ENCODE measurements around the gene FMN1. TPM values are rescaled to one million over a fixed set of nuclear protein-coding genes. Genes with fewer than 3 reads are reported as not detected.

The FMN1 gene
- total and polyA plus RNA-seq, 2 experiments from 2014 or later = 0.93 to 2.2 TPM

- Histone ChIP-seq H3K27ac (no peak overlapping the region), H3K36me3 (ENCODE audit: low read depth) (no peaks in the 10 kb centered on the region), H2AFZ (no peak overlapping the region), H3K4me2 (ENCODE audit: unreplicated experiment) (no peak overlapping the region), H3K27me3 (replicated peaks; ENCODE audit: insufficient read depth) (no peaks in the 10 kb centered on the region), H3K4me1 (ENCODE audit: insufficient read depth) (peaks cover 13% of the 10 kb centered on the region), H4K20me1 (ENCODE audit: insufficient read depth) (no peaks in the 10 kb centered on the region), H3K9ac (no peak overlapping the region), H3K9me3 (ENCODE audit: low read depth) (no peaks in the 10 kb centered on the region), H3K4me3 (no peak overlapping the region), H3K79me2 (ENCODE audit: insufficient read depth) (no peaks in the 10 kb centered on the region), H3F3A (ENCODE audit: insufficient read depth) (peaks cover 4% of the 10 kb centered on the region; the same call in 1 of the 2 replicates), H3K9me2 (ENCODE audit: insufficient read depth) (no peaks in the 10 kb centered on the region)
- TF ChIP-seq EZH2 (IDR thresholded peaks at IDR 0.05; ENCODE audit: insufficient read depth, poor library complexity, severe bottlenecking) = no peak
- no peak for TF ChIP-seq EZH2phosphoT487 (IDR thresholded peaks at IDR 0.05; ENCODE audit: insufficient read depth, low read depth)
- WGBS, 2 experiments (ENCODE audit: low coverage in 1 of 2, low lambda C conversion rate in 2 of 2, missing lambda C conversion rate in 2 of 2) = 64 to 67% methylated on average over 4 of the region's 4 CpGs
- in situ Hi-C loops (cut with MboI) = loop anchor here (5.0 kb wide), 2 partner anchors 143 to 343 kb away; no protein-coding TSS in a partner anchor
- DNase-seq = no peak
Measured at GRCh38 chr15:32990071-32990470, 204.4 kb downstream of the FMN1 start.

GRCh38 chr15:32987067-32987466 is 207.4 kb downstream of the FMN1 start:
- Histone ChIP-seq H3K36me3 (ENCODE audit: low read depth) (no peaks in the 10 kb centered on the region), H3K4me2 (ENCODE audit: unreplicated experiment) (no peak overlapping the region), H2AFZ (no peak overlapping the region), H3K9ac (no peak overlapping the region), H3F3A (ENCODE audit: insufficient read depth) (0 out of 2 replicates have a peak, but pooled peaks cover under 1% of the 10 kb centered on the region), H4K20me1 (ENCODE audit: insufficient read depth) (no peaks in the 10 kb centered on the region), H3K27ac (no peak overlapping the region), H3K4me3 (no peak overlapping the region), H3K4me1 (ENCODE audit: insufficient read depth) (peaks cover 1% of the 10 kb centered on the region; the same call in 1 of the 2 replicates), H3K9me2 (ENCODE audit: insufficient read depth) (no peaks in the 10 kb centered on the region), H3K79me2 (ENCODE audit: insufficient read depth) (no peaks in the 10 kb centered on the region), H3K9me3 (ENCODE audit: low read depth) (no peaks in the 10 kb centered on the region), H3K27me3 (replicated peaks; ENCODE audit: insufficient read depth) (no peaks in the 10 kb centered on the region)
- TF ChIP-seq EZH2 (IDR thresholded peaks at IDR 0.05; ENCODE audit: insufficient read depth, poor library complexity, severe bottlenecking) (no peak), EZH2phosphoT487 (IDR thresholded peaks at IDR 0.05; ENCODE audit: insufficient read depth, low read depth) (no peak)
- 77 to 83% methylated on average over 4 of the region's 4 CpGs for WGBS, 2 experiments (ENCODE audit: low coverage in 1 of 2, low lambda C conversion rate in 2 of 2, missing lambda C conversion rate in 2 of 2)
- no peak for DNase-seq
- in situ Hi-C loops (cut with MboI) = no loop called here

DNA sequence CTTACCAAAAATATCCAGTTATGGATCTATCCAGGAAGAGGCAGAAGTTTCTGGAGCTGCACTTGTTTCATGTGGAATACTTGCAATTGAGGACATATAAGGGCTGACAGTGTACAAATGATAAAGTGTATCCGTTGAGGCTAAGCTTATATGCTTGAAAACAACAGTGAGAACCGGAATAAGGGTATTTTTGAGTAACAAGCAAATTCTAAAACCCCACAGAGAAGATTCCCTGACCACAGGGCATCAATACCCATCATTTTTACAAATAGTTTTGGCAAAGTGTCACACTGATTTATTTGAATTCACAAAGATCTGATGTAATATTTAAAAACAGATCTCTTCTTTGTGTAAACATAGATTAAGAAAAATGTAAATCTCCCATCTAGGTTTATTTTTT is 208.4 kb downstream of the FMN1 start:
- in situ Hi-C loops (cut with MboI) = no loop called here
- Histone ChIP-seq H3K36me3 (ENCODE audit: low read depth) (no peaks in the 10 kb centered on the region), H3K4me3 (no peak overlapping the region), H3K9me2 (ENCODE audit: insufficient read depth) (no peaks in the 10 kb centered on the region), H3K9me3 (ENCODE audit: low read depth) (no peaks in the 10 kb centered on the region), H3K9ac (no peak overlapping the region), H3K4me1 (ENCODE audit: insufficient read depth) (peaks cover 9% of the 10 kb centered on the region), H3K79me2 (ENCODE audit: insufficient read depth) (no peaks in the 10 kb centered on the region), H3F3A (ENCODE audit: insufficient read depth) (0 out of 2 replicates have a peak, but pooled peaks cover 6% of the 10 kb centered on the region), H3K4me2 (ENCODE audit: unreplicated experiment) (no peak overlapping the region), H3K27ac (no peak overlapping the region), H4K20me1 (ENCODE audit: insufficient read depth) (no peaks in the 10 kb centered on the region), H3K27me3 (replicated peaks; ENCODE audit: insufficient read depth) (no peaks in the 10 kb centered on the region), H2AFZ (no peak overlapping the region)
- DNase-seq = no peak
- 93% methylated on average over 2 of the region's 2 CpGs for WGBS, 2 experiments (ENCODE audit: low coverage in 1 of 2, low lambda C conversion rate in 2 of 2, missing lambda C conversion rate in 2 of 2)
- no peak for TF ChIP-seq EZH2 (IDR thresholded peaks at IDR 0.05; ENCODE audit: insufficient read depth, poor library complexity, severe bottlenecking)
- no peak for TF ChIP-seq EZH2phosphoT487 (IDR thresholded peaks at IDR 0.05; ENCODE audit: insufficient read depth, low read depth)

GRCh38 chr15:32983679-32984078 is 210.8 kb downstream of the FMN1 start:
- Histone ChIP-seq H2AFZ (no peak overlapping the region), H3K4me3 (no peak overlapping the region), H3K9me3 (ENCODE audit: low read depth) (no peaks in the 10 kb centered on the region), H3K27ac (no peak overlapping the region), H3K79me2 (ENCODE audit: insufficient read depth) (no peaks in the 10 kb centered on the region), H3K4me2 (ENCODE audit: unreplicated experiment) (no peak overlapping the region), H3K9me2 (ENCODE audit: insufficient read depth) (no peaks in the 10 kb centered on the region), H3F3A (ENCODE audit: insufficient read depth) (peaks cover 27% of the 10 kb centered on the region), H3K27me3 (replicated peaks; ENCODE audit: insufficient read depth) (no peaks in the 10 kb centered on the region), H3K4me1 (ENCODE audit: insufficient read depth) (peaks cover 31% of the 10 kb centered on the region), H4K20me1 (ENCODE audit: insufficient read depth) (no peaks in the 10 kb centered on the region), H3K36me3 (ENCODE audit: low read depth) (no peaks in the 10 kb centered on the region), H3K9ac (no peak overlapping the region)
- WGBS, 2 experiments (ENCODE audit: low coverage in 1 of 2, low lambda C conversion rate in 2 of 2, missing lambda C conversion rate in 2 of 2) = 90 to 93% methylated on average over 7 of the region's 7 CpGs
- DNase-seq = no peak
- in situ Hi-C loops (cut with MboI) = no loop called here
- TF ChIP-seq EZH2phosphoT487 (IDR thresholded peaks at IDR 0.05; ENCODE audit: insufficient read depth, low read depth) (no peak), EZH2 (IDR thresholded peaks at IDR 0.05; ENCODE audit: insufficient read depth, poor library complexity, severe bottlenecking) (no peak)

DNA sequence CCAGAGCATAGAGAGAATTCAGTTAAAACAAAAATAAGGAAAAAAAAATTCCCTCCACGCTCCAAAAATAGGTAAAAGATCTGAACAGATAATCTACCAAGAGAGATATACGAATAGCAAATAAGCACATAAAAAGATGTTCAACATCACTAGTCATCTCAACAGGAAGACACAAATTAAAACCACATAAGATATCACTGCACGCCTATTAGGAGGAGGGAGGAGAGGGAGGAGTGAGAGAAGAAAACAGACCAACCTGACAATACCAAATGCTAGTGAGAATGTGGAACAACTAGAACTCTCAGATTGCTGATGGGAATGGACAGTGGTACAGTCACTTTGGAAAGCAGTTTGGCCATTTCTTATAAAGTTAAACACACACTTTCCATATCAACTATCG is 212.5 kb downstream of the FMN1 start:
- no peak for DNase-seq
- in situ Hi-C loops (cut with MboI) = no loop called here

More for the DNA sequence above, 212.5 kb downstream of the FMN1 start:
- no peaks in the 10 kb centered on the region for H4K20me1 ChIP-seq (ENCODE audit: insufficient read depth)
- TF ChIP-seq EZH2 (IDR thresholded peaks at IDR 0.05; ENCODE audit: insufficient read depth, poor library complexity, severe bottlenecking) (no peak), EZH2phosphoT487 (IDR thresholded peaks at IDR 0.05; ENCODE audit: insufficient read depth, low read depth) (no peak)
- WGBS, 2 experiments (ENCODE audit: low coverage in 1 of 2, low lambda C conversion rate in 2 of 2, missing lambda C conversion rate in 2 of 2) = 64 to 65% methylated on average over 4 of the region's 4 CpGs
- peaks cover 47% of the 10 kb centered on the region for H3K4me1 ChIP-seq (ENCODE audit: insufficient read depth)
- no peaks in the 10 kb centered on the region for H3K36me3 ChIP-seq (ENCODE audit: low read depth)
- H2AFZ ChIP-seq = no peak overlapping the region
- no peak overlapping the region for H3K4me3 ChIP-seq
- no peaks in the 10 kb centered on the region for H3K9me2 ChIP-seq (ENCODE audit: insufficient read depth)
- no peak overlapping the region for H3K9ac ChIP-seq
- no peaks in the 10 kb centered on the region for H3K79me2 ChIP-seq (ENCODE audit: insufficient read depth)
- 0 out of 2 replicates have a peak overlapping the region, but pooled peaks have one; percentile 11 for H3K27ac ChIP-seq
- no peaks in the 10 kb centered on the region for H3K9me3 ChIP-seq (ENCODE audit: low read depth)
- no peak overlapping the region for H3K4me2 ChIP-seq (ENCODE audit: unreplicated experiment)
- no peaks in the 10 kb centered on the region for H3K27me3 ChIP-seq (replicated peaks; ENCODE audit: insufficient read depth)
- H3F3A ChIP-seq (ENCODE audit: insufficient read depth) = peaks cover 40% of the 10 kb centered on the region
